Measurements from ENCODE around the gene CDK17.

DNA sequence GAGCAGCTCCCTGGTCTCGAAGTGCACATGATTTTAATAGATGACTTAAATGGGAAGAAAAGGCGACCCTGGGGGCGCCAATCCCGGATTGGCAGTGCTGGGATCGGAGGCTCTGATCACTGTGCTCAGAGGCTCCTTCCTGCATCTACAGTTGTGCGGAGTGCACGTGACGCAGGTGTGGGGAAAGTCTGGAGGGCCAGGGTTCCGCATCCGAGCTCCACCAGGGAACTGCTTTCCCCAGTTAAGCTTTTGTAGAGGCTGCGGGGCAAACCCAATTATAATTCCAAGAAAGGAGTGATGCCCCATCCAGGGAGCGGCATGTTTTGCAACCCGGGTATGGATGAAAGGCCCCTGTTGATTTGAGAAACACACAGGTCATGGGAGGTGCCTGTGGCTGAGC is 169.6 kb downstream of the CDK17 start:
- TF ChIP-seq RAD21 (IDR thresholded peaks at IDR 0.05 in 1 of 2, conservative IDR thresholded peaks at IDR 0.05 in 1 of 2; ENCODE audit: low read depth in 2 of 2, low read length in 2 of 2): no peak
- no peak for TF ChIP-seq CHD2 (IDR thresholded peaks at IDR 0.05; ENCODE audit: low read length)
- no peak for TF ChIP-seq CREB1 (IDR thresholded peaks at IDR 0.05)
- TF ChIP-seq EGR1 (IDR thresholded peaks at IDR 0.05; ENCODE audit: borderline replicate concordance, low read depth, low read length): no peak
- TF ChIP-seq, protein P1, sequence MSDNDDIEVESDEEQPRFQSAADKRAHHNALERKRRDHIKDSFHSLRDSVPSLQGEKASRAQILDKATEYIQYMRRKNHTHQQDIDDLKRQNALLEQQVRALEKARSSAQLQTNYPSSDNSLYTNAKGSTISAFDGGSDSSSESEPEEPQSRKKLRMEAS (IDR thresholded peaks at IDR 0.05): no peak
- no peak for TF ChIP-seq SIRT6 (IDR thresholded peaks at IDR 0.05; ENCODE audit: low read length)
- TF ChIP-seq EZH2 (IDR thresholded peaks at IDR 0.05; ENCODE audit: low read depth, low read length, severe bottlenecking): no peak
- TF ChIP-seq, protein P2, sequence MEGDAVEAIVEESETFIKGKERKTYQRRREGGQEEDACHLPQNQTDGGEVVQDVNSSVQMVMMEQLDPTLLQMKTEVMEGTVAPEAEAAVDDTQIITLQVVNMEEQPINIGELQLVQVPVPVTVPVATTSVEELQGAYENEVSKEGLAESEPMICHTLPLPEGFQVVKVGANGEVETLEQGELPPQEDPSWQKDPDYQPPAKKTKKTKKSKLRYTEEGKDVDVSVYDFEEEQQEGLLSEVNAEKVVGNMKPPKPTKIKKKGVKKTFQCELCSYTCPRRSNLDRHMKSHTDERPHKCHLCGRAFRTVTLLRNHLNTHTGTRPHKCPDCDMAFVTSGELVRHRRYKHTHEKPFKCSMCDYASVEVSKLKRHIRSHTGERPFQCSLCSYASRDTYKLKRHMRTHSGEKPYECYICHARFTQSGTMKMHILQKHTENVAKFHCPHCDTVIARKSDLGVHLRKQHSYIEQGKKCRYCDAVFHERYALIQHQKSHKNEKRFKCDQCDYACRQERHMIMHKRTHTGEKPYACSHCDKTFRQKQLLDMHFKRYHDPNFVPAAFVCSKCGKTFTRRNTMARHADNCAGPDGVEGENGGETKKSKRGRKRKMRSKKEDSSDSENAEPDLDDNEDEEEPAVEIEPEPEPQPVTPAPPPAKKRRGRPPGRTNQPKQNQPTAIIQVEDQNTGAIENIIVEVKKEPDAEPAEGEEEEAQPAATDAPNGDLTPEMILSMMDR (IDR thresholded peaks at IDR 0.05; ENCODE audit: control extremely low read depth in 1 of 3, insufficient read depth in 1 of 3, low read depth in 1 of 3, low read length in 3 of 3): no peak
